Activated T-helper 17 cell treated with anti-CD3 and anti-CD28 coated beads, Interleukin-2, amount 50 U/mL, for 72 hours (primary cell): Measurements from ENCODE around the gene NCAPH2. TPM values are rescaled to one million over a fixed set of nuclear protein-coding genes. Genes with fewer than 3 reads are reported as not detected.
A peak's percentile ranks its signal among the peaks of the same experiment; 100 is the strongest.

Experiments
- ATAC-seq: fragments of 150-1000 bp; cut with Tn5 transposase; replicated peaks from 2 replicates; pipeline ENCODE4 v1.10.0; 2021; ENCODE audit warnings: mild to moderate bottlenecking, moderate library complexity
- H3K27ac Mint-ChIP-seq: one replicate; pipeline ENCODE4 v1.8.0; 2022; ENCODE audit warnings: mixed read lengths
- H3K27me3 Mint-ChIP-seq: one replicate; pipeline ENCODE4 v1.8.0; 2022; ENCODE audit warnings: mixed read lengths
- H3K36me3 Mint-ChIP-seq: one replicate; pipeline ENCODE4 v1.8.0; 2022; ENCODE audit warnings: low read depth, mild to moderate bottlenecking, mixed read lengths
- H3K4me1 Mint-ChIP-seq: one replicate; pipeline ENCODE4 v1.8.0; 2022; ENCODE audit warnings: mixed read lengths
- H3K4me3 Mint-ChIP-seq: one replicate; pipeline ENCODE4 v1.8.0; 2022; ENCODE audit warnings: mild to moderate bottlenecking, mixed read lengths
- H3K9me3 Mint-ChIP-seq: one replicate; pipeline ENCODE4 v1.8.0; 2022; ENCODE audit warnings: mixed read lengths
- total RNA-seq, 2 donors: library from RNA; stranded (reverse); gene quantifications; one replicate each; pipeline ENCODE4 v1.2.3, GENCODE V29; 2022

NCAPH2 gene
- total RNA-seq, 2 donors from 2014 or later = 112 to 138 TPM

- Mint-ChIP-seq H3K4me1 (peaks cover 21% of the 10 kb centered on the region), H3K27ac (peak overlapping the region; percentile 92), H3K4me3 (peak overlapping the region; percentile 86), H3K36me3 (peaks cover 32% of the 10 kb centered on the region), H3K27me3 (no peaks in the 10 kb centered on the region), H3K9me3 (no peaks in the 10 kb centered on the region)
- ATAC-seq = peak; percentile 87
These were observed 38.4 kb upstream of the NCAPH2 start for GRCh38 chr22:50469377-50470305.

- peak overlapping the region; percentile 86 for H3K4me3 Mint-ChIP-seq
- H3K27ac Mint-ChIP-seq = peak overlapping the region; percentile 92
- H3K9me3 Mint-ChIP-seq = no peaks in the 10 kb centered on the region
- no peaks in the 10 kb centered on the region for H3K27me3 Mint-ChIP-seq
- H3K36me3 Mint-ChIP-seq = peaks cover 30% of the 10 kb centered on the region
- H3K4me1 Mint-ChIP-seq = peaks cover 21% of the 10 kb centered on the region
- ATAC-seq = no peak
These were observed 37.5 kb upstream of the NCAPH2 start for GRCh38 chr22:50470491-50470890.

GRCh38 chr22:50471197-50471847, 36.7 kb upstream of the NCAPH2 start:
- H3K27me3 Mint-ChIP-seq = no peaks in the 10 kb centered on the region
- no peaks in the 10 kb centered on the region for H3K9me3 Mint-ChIP-seq
- H3K36me3 Mint-ChIP-seq = peaks cover 22% of the 10 kb centered on the region
- peak overlapping the region; percentile 86 for H3K4me3 Mint-ChIP-seq
- ATAC-seq = no peak
- peaks cover 21% of the 10 kb centered on the region for H3K4me1 Mint-ChIP-seq
- peak overlapping the region; percentile 92 for H3K27ac Mint-ChIP-seq

GRCh38 chr22:50471962-50472361, 36.1 kb upstream of the NCAPH2 start:
- Mint-ChIP-seq H3K4me1 (peaks cover 21% of the 10 kb centered on the region), H3K36me3 (peaks cover 15% of the 10 kb centered on the region), H3K27ac (peak overlapping the region; percentile 68), H3K27me3 (no peaks in the 10 kb centered on the region), H3K9me3 (no peaks in the 10 kb centered on the region), H3K4me3 (peak overlapping the region; percentile 86)
- no peak for ATAC-seq

GRCh38 chr22:50473088-50473487, 34.9 kb upstream of the NCAPH2 start:
- Mint-ChIP-seq H3K36me3 (peaks cover 12% of the 10 kb centered on the region), H3K27me3 (no peaks in the 10 kb centered on the region), H3K4me3 (peak overlapping the region; percentile 86), H3K9me3 (no peaks in the 10 kb centered on the region), H3K4me1 (peaks cover 21% of the 10 kb centered on the region), H3K27ac (peak overlapping the region; percentile 68)
- ATAC-seq = no peak

- no peaks in the 10 kb centered on the region for H3K9me3 Mint-ChIP-seq
- peak overlapping the region; percentile 68 for H3K27ac Mint-ChIP-seq
- peaks cover 6% of the 10 kb centered on the region for H3K36me3 Mint-ChIP-seq
- no peaks in the 10 kb centered on the region for H3K27me3 Mint-ChIP-seq
- H3K4me3 Mint-ChIP-seq = peak overlapping the region; percentile 86
- ATAC-seq = no peak
- peaks cover 21% of the 10 kb centered on the region for H3K4me1 Mint-ChIP-seq
These were observed 34.0 kb upstream of the NCAPH2 start for GRCh38 chr22:50473855-50474671.

GRCh38 chr22:50474710-50475651, 33.0 kb upstream of the NCAPH2 start, which contains the start of gene SBF1:
Gene SBF1 (minus strand): TSS chr22:50475035. CDS start chr22:50474840, 195 bp downstream.
- no peaks in the 10 kb centered on the region for H3K27me3 Mint-ChIP-seq
- no peaks in the 10 kb centered on the region for H3K9me3 Mint-ChIP-seq
- H3K4me3 Mint-ChIP-seq = peak within 1 kb of the TSS; percentile 86
- peaks cover 6% of the 10 kb centered on the region for H3K36me3 Mint-ChIP-seq
- peaks cover 21% of the 10 kb centered on the region for H3K4me1 Mint-ChIP-seq
- H3K27ac Mint-ChIP-seq = peak within 1 kb of the TSS; percentile 68
- ATAC-seq = peak; percentile 89

GRCh38 chr22:50475652-50476002, 32.4 kb upstream of the NCAPH2 start:
- peaks cover 6% of the 10 kb centered on the region for H3K36me3 Mint-ChIP-seq
- H3K27ac Mint-ChIP-seq = peak overlapping the region; percentile 56
- H3K4me1 Mint-ChIP-seq = peaks cover 17% of the 10 kb centered on the region
- H3K4me3 Mint-ChIP-seq = peak overlapping the region; percentile 68
- no peaks in the 10 kb centered on the region for H3K27me3 Mint-ChIP-seq
- H3K9me3 Mint-ChIP-seq = no peaks in the 10 kb centered on the region
- no peak for ATAC-seq

- H3K36me3 Mint-ChIP-seq = peaks cover 6% of the 10 kb centered on the region
- H3K4me3 Mint-ChIP-seq = peak overlapping the region; percentile 68
- ATAC-seq = no peak
- peak overlapping the region; percentile 29 for H3K27ac Mint-ChIP-seq
- peaks cover 14% of the 10 kb centered on the region for H3K4me1 Mint-ChIP-seq
- no peaks in the 10 kb centered on the region for H3K27me3 Mint-ChIP-seq
- H3K9me3 Mint-ChIP-seq = no peaks in the 10 kb centered on the region
These were observed 31.2 kb upstream of the NCAPH2 start for GRCh38 chr22:50476868-50477267.

- H3K27me3 Mint-ChIP-seq = no peaks in the 10 kb centered on the region
- H3K4me3 Mint-ChIP-seq = no peak overlapping the region
- H3K36me3 Mint-ChIP-seq = peaks cover 6% of the 10 kb centered on the region
- peaks cover 7% of the 10 kb centered on the region for H3K4me1 Mint-ChIP-seq
- no peak for ATAC-seq
- H3K27ac Mint-ChIP-seq = no peak overlapping the region
- no peaks in the 10 kb centered on the region for H3K9me3 Mint-ChIP-seq
These were observed 30.1 kb upstream of the NCAPH2 start for GRCh38 chr22:50477923-50478322.

GRCh38 chr22:50479721-50480120, 28.3 kb upstream of the NCAPH2 start:
- Mint-ChIP-seq H3K27me3 (no peaks in the 10 kb centered on the region), H3K9me3 (no peaks in the 10 kb centered on the region), H3K4me1 (no peaks in the 10 kb centered on the region), H3K4me3 (peak overlapping the region; percentile 71), H3K27ac (no peak overlapping the region), H3K36me3 (no peaks in the 10 kb centered on the region)
- ATAC-seq = no peak

GRCh38 chr22:50481045-50481439, 27.0 kb upstream of the NCAPH2 start:
- H3K27me3 Mint-ChIP-seq = no peaks in the 10 kb centered on the region
- ATAC-seq = no peak
- no peaks in the 10 kb centered on the region for H3K4me1 Mint-ChIP-seq
- H3K4me3 Mint-ChIP-seq = peak overlapping the region; percentile 71
- no peaks in the 10 kb centered on the region for H3K9me3 Mint-ChIP-seq
- H3K36me3 Mint-ChIP-seq = no peaks in the 10 kb centered on the region
- H3K27ac Mint-ChIP-seq = no peak overlapping the region

GRCh38 chr22:50481440-50482106, 26.5 kb upstream of the NCAPH2 start, which contains the start of gene ADM2:
Gene ADM2 (plus strand): TSS chr22:50481543. CDS start chr22:50481848, 305 bp downstream.
- Mint-ChIP-seq H3K27me3 (no peaks in the 10 kb centered on the region), H3K9me3 (no peaks in the 10 kb centered on the region), H3K36me3 (no peaks in the 10 kb centered on the region), H3K27ac (no peak within 1 kb of the TSS), H3K4me3 (peak within 1 kb of the TSS; percentile 71), H3K4me1 (no peaks in the 10 kb centered on the region)
- peak; percentile 94 for ATAC-seq
